HEK293T (cell line): ENCODE data around the gene HDAC6.

ENCODE experiments used
- BHLHE40 ChIP-seq: fragments of 450-650 bp; IDR thresholded peaks from 2 replicates; pipeline ENCODE4 v1.6.1; 2016; ENCODE audit warnings: mild to moderate bottlenecking, moderate library complexity, borderline replicate concordance
- CTBP1 ChIP-seq: fragments of 450-650 bp; IDR thresholded peaks from 2 replicates; pipeline ENCODE4 v1.6.1; 2016; ENCODE audit warnings: borderline replicate concordance
- PKNOX1 ChIP-seq: fragments of 450-650 bp; IDR thresholded peaks from 2 replicates; pipeline ENCODE4 v1.6.1; 2016

GRCh38 chrX:48816014-48816810, 14.3 kb downstream of the HDAC6 start:
- TF ChIP-seq PKNOX1 (no peak), CTBP1 (no peak), BHLHE40 (no peak)
